Femur (tissue), 1 donor: Measurements from ENCODE around the gene RFTN1.

Source experiments
- DNase-seq: peaks from one replicate; pipeline ENCODE4 v3.0.0-alpha.2; 2017

RFTN1 gene

GRCh38 chr3:16513141-16514020 is at the start of gene RFTN1:
TSS of gene RFTN1 (minus strand) at chr3:16513699. CDS start at chr3:16493869, 19,830 bp downstream.
- DNase-seq, result peak; percentile 77

GRCh38 chr3:16559653-16560365 is 46.3 kb upstream of the RFTN1 start:
- no peak for DNase-seq

- DNase-seq, result no peak
Observed at GRCh38 chr3:16554126-16554525, 40.6 kb upstream of the RFTN1 start.

- no peak for DNase-seq
Observed at GRCh38 chr3:16552757-16553156, 39.3 kb upstream of the RFTN1 start.

- no peak for DNase-seq
Observed at GRCh38 chr3:16551342-16551976, 38.0 kb upstream of the RFTN1 start.

- peak; percentile 86 for DNase-seq
Observed at GRCh38 chr3:16550676-16551341, 37.3 kb upstream of the RFTN1 start.

GRCh38 chr3:16550305-16550675 is 36.8 kb upstream of the RFTN1 start:
- no peak for DNase-seq

- DNase-seq, result no peak
Observed at GRCh38 chr3:16548721-16549120, 35.2 kb upstream of the RFTN1 start.

GRCh38 chr3:16547561-16548357 is 34.3 kb upstream of the RFTN1 start:
- DNase-seq, result no peak

- DNase-seq, result no peak
Observed at GRCh38 chr3:16546186-16547010, 32.9 kb upstream of the RFTN1 start.

GRCh38 chr3:16545413-16546185 is 32.1 kb upstream of the RFTN1 start:
- DNase-seq, result no peak

- no peak for DNase-seq
Observed at GRCh38 chr3:16543242-16543864, 29.9 kb upstream of the RFTN1 start.

GRCh38 chr3:16538507-16538906 is 25.0 kb upstream of the RFTN1 start:
- no peak for DNase-seq

- DNase-seq, result no peak
Observed at GRCh38 chr3:16536996-16537395, 23.5 kb upstream of the RFTN1 start.

GRCh38 chr3:16536344-16536663 is 22.8 kb upstream of the RFTN1 start:
- no peak for DNase-seq

- DNase-seq, result no peak
Observed at GRCh38 chr3:16534640-16535262, 21.3 kb upstream of the RFTN1 start.

GRCh38 chr3:16533928-16534574 is 20.6 kb upstream of the RFTN1 start:
- no peak for DNase-seq

GRCh38 chr3:16529264-16529663 is 15.8 kb upstream of the RFTN1 start:
- no peak for DNase-seq

GRCh38 chr3:16528581-16528993 is 15.1 kb upstream of the RFTN1 start:
- DNase-seq, result peak; percentile 47
